Cardiac muscle cell (in vitro differentiated cells and primary cell): ENCODE data around the gene NUP133. TPM values are rescaled to one million over a fixed set of nuclear protein-coding genes. Genes with fewer than 3 reads are reported as not detected.

Experiments used
- DNase-seq, 2 donors: peaks; one replicate each; pipeline versions ENCODE4 v3.0.0 to v3.0.0-alpha.2; 2010 to 2017; ENCODE audit warnings: low read depth in 1 of 2, low spot score in 1 of 2
- H3K27ac ChIP-seq: fragments of 200-600 bp; sonication (generic); 2 replicates; pipeline ENCODE4 v1.5.1; 2016
- H3K27me3 ChIP-seq: fragments of 200-600 bp; sonication (generic); 2 replicates; pipeline ENCODE4 v1.6.0; 2016; ENCODE audit warnings: control low read depth
- H3K36me3 ChIP-seq: fragments of 200-600 bp; sonication (generic); 2 replicates; pipeline ENCODE4 v1.5.1; 2016; ENCODE audit warnings: control low read depth
- H3K4me1 ChIP-seq: fragments of 200-600 bp; sonication (generic); 2 replicates; pipeline ENCODE4 v1.8.1; 2017; ENCODE audit warnings: low read depth, mild to moderate bottlenecking, mixed run types
- H3K4me3 ChIP-seq: fragments of 200-600 bp; sonication (generic); 2 replicates; pipeline ENCODE4 v1.5.1; 2016; ENCODE audit warnings: mild to moderate bottlenecking
- H3K9me3 ChIP-seq: fragments of 200-600 bp; sonication (generic); 2 replicates; pipeline ENCODE4 v1.5.1; 2017; ENCODE audit warnings: low read depth, mild to moderate bottlenecking, control low read depth
- CTCF ChIP-seq: IDR thresholded peaks from 2 replicates; pipeline ENCODE4 v1.5.1; 2012; ENCODE audit warnings: low read depth, mild to moderate bottlenecking, low read length
- polyA plus RNA-seq: library from polyadenylated mRNA; unstranded; fragments of >200 nt; fragmentation: Nextera tagmentation; extraction: Ambion mirVana; gene quantifications from 2 replicates; pipeline ENCODE4 v1.2.1, GENCODE V29; 2016
- total RNA-seq: library from RNA; depleted of rRNA; stranded (reverse); fragments of >200 nt; gene quantifications from 2 replicates; pipeline ENCODE4 v1.2.3, GENCODE V29; 2016

NUP133 gene
- total and polyA plus RNA-seq, 2 experiments from 2014 or later: 33.6 to 60.2 TPM

GRCh38 chr1:229448354-229448753 lies 59.8 kb downstream of the NUP133 start:
- TF ChIP-seq CTCF: no peak
- H3K27me3 ChIP-seq: no peaks in the 10 kb centered on the region
- H3K36me3 ChIP-seq: peaks cover 22% of the 10 kb centered on the region
- DNase-seq: no peak
- no peak overlapping the region for H3K4me3 ChIP-seq
- no peak overlapping the region for H3K27ac ChIP-seq
- H3K4me1 ChIP-seq: peaks cover 4% of the 10 kb centered on the region
- H3K9me3 ChIP-seq: no peaks in the 10 kb centered on the region

- TF ChIP-seq CTCF: no peak
- Histone ChIP-seq H3K36me3 (peaks cover 25% of the 10 kb centered on the region), H3K27ac (no peak overlapping the region), H3K9me3 (no peaks in the 10 kb centered on the region), H3K27me3 (no peaks in the 10 kb centered on the region), H3K4me3 (no peak overlapping the region), H3K4me1 (peaks cover 4% of the 10 kb centered on the region)
- no peak for DNase-seq
Observed at GRCh38 chr1:229447809-229448252, 60.3 kb downstream of the NUP133 start.

GRCh38 chr1:229445828-229446227 lies 62.3 kb downstream of the NUP133 start:
- Histone ChIP-seq H3K4me1 (peaks cover 12% of the 10 kb centered on the region), H3K27ac (no peak overlapping the region), H3K36me3 (peaks cover 12% of the 10 kb centered on the region), H3K27me3 (no peaks in the 10 kb centered on the region), H3K4me3 (no peak overlapping the region), H3K9me3 (no peaks in the 10 kb centered on the region)
- no peak for TF ChIP-seq CTCF
- no peak for DNase-seq

GRCh38 chr1:229440851-229441537 lies 67.1 kb downstream of the NUP133 start:
- Histone ChIP-seq H3K27me3 (peaks cover 1% of the 10 kb centered on the region), H3K36me3 (peaks cover 7% of the 10 kb centered on the region), H3K27ac (peak overlapping the region; percentile 40), H3K4me1 (peaks cover 10% of the 10 kb centered on the region), H3K4me3 (no peak overlapping the region), H3K9me3 (no peaks in the 10 kb centered on the region)
- DNase-seq: peak; percentile 22 to 71
- TF ChIP-seq CTCF: no peak

- Histone ChIP-seq H3K9me3 (no peaks in the 10 kb centered on the region), H3K36me3 (no peaks in the 10 kb centered on the region), H3K4me3 (no peak overlapping the region), H3K4me1 (peaks cover 15% of the 10 kb centered on the region), H3K27ac (no peak overlapping the region), H3K27me3 (peaks cover 26% of the 10 kb centered on the region)
- TF ChIP-seq CTCF: no peak
- no peak for DNase-seq
Observed at GRCh38 chr1:229438021-229438420, 70.1 kb downstream of the NUP133 start.
